Neural crest cell (in vitro differentiated cells): Measurements from ENCODE around the gene PCP2. TPM values are rescaled to one million over a fixed set of nuclear protein-coding genes. Genes with fewer than 3 reads are reported as not detected.

Experiments
- DNase-seq: peaks from one replicate; pipeline ENCODE4 v3.0.0; 2021; ENCODE audit warnings: low read depth, mixed read lengths, low spot score
- H3K27ac Mint-ChIP-seq: one replicate; pipeline ENCODE4 v1.8.0; 2021; ENCODE audit warnings: mild to moderate bottlenecking, mixed read lengths; ENCODE audit not compliant: unreplicated experiment
- H3K27me3 Mint-ChIP-seq: 2 replicates; pipeline ENCODE4 v1.8.0; 2021; ENCODE audit warnings: low read depth, mild to moderate bottlenecking, mixed read lengths
- H3K36me3 Mint-ChIP-seq: 2 replicates; pipeline ENCODE4 v1.8.0; 2021; ENCODE audit warnings: low read depth, mild to moderate bottlenecking, mixed read lengths
- H3K4me1 Mint-ChIP-seq: 2 replicates; pipeline ENCODE4 v1.8.0; 2021; ENCODE audit warnings: mixed read lengths
- H3K4me3 Mint-ChIP-seq: one replicate; pipeline ENCODE4 v1.8.0; 2021; ENCODE audit warnings: mild to moderate bottlenecking, mixed read lengths
- H3K9me3 Mint-ChIP-seq: 2 replicates; pipeline ENCODE4 v1.8.0; 2021; ENCODE audit warnings: mixed read lengths
- microRNA-seq: library from miRNA; unstranded; fragments of <30 nt; microRNA quantifications from one replicate; pipeline ENCODE4, GENCODE V29; 2020
- total RNA-seq: library from RNA; stranded (reverse); gene quantifications from 2 replicates; pipeline ENCODE4 v1.2.1, GENCODE V29; 2021
- TF ChIP-seq, protein P1 (sequence below): fragments of 200-600 bp; sonication (generic); conservative IDR thresholded peaks from 2 replicates; pipeline ENCODE4 v1.5.0; 2021; ENCODE audit warnings: antibody characterized with exemption, mild to moderate bottlenecking

The PCP2 gene
- total RNA-seq, 1 donor from 2014 or later: not detected

DNA sequence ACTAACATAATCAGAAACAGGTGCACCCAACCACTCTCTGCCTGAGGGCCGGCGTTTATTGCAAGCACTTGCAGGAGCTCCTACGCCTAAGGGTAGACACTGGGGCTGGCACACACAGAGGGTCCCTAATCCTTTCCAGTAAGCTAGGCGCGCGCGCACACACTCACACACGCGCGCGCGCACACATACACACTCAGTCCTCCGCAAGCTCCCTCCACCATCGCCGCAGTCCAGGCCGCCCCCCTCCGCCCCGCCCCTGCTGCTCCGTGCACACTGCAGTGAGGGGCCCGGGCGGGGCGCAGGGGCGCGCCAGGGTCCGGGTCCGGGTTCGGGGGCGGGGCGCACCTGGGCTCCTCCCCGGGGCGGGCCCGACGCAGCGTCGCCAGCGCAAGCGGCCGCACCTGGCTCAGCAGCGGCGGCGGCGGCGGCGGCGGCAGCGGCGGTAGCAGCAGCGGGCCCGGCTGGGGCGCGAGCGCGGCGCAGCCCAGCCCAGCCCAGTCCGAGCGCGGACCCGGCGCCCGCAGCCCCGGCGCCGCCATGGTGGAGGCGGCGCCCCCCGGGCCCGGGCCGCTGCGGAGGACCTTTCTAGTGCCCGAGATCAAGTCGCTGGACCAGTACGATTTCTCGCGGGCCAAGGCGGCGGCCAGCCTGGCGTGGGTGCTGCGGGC, 37.9 kb downstream of the PCP2 start, which contains the start of gene CAMSAP3:
TSS of gene CAMSAP3 (plus strand) at position 398 of the 668 bp plus-strand sequence. CDS start at position 538, 140 bp downstream.
- peaks cover 61% of the 10 kb centered on the region for H3K27me3 Mint-ChIP-seq
- no peaks in the 10 kb centered on the region for H3K36me3 Mint-ChIP-seq
- H3K9me3 Mint-ChIP-seq: no peaks in the 10 kb centered on the region
- TF ChIP-seq, protein P1, sequence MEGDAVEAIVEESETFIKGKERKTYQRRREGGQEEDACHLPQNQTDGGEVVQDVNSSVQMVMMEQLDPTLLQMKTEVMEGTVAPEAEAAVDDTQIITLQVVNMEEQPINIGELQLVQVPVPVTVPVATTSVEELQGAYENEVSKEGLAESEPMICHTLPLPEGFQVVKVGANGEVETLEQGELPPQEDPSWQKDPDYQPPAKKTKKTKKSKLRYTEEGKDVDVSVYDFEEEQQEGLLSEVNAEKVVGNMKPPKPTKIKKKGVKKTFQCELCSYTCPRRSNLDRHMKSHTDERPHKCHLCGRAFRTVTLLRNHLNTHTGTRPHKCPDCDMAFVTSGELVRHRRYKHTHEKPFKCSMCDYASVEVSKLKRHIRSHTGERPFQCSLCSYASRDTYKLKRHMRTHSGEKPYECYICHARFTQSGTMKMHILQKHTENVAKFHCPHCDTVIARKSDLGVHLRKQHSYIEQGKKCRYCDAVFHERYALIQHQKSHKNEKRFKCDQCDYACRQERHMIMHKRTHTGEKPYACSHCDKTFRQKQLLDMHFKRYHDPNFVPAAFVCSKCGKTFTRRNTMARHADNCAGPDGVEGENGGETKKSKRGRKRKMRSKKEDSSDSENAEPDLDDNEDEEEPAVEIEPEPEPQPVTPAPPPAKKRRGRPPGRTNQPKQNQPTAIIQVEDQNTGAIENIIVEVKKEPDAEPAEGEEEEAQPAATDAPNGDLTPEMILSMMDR: no peak
- H3K4me3 Mint-ChIP-seq: peak within 1 kb of the TSS; percentile 85
- peaks cover 9% of the 10 kb centered on the region for H3K4me1 Mint-ChIP-seq
- no peak within 1 kb of the TSS for H3K27ac Mint-ChIP-seq
- peak; percentile 38 for DNase-seq

DNA sequence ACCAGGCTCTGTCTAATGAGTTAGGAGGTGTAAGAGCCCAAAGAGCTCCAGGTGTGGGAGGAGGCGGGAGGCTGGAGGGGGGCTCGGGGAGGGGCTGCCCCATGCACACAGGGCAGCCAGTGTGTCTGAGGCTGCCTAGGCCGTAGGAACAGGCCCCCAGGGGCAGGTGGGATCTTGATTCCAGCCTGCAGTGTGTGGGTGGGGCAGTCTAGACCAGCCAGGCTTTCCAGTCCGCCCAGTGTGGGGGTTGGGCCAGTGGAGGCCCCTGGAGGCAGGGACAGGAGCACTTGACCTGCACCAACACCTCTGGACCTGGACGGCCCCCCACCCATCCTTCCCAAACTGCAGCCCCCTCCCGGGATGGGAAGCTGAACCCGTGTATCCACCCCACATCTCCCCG, 43.3 kb downstream of the PCP2 start:
- H3K27me3 Mint-ChIP-seq: peaks cover 51% of the 10 kb centered on the region
- H3K4me3 Mint-ChIP-seq: no peak overlapping the region
- H3K9me3 Mint-ChIP-seq: no peaks in the 10 kb centered on the region
- H3K36me3 Mint-ChIP-seq: no peaks in the 10 kb centered on the region
- peaks cover 3% of the 10 kb centered on the region for H3K4me1 Mint-ChIP-seq
- TF ChIP-seq, protein P1: no peak
- H3K27ac Mint-ChIP-seq: no peak overlapping the region
- DNase-seq: no peak

DNA sequence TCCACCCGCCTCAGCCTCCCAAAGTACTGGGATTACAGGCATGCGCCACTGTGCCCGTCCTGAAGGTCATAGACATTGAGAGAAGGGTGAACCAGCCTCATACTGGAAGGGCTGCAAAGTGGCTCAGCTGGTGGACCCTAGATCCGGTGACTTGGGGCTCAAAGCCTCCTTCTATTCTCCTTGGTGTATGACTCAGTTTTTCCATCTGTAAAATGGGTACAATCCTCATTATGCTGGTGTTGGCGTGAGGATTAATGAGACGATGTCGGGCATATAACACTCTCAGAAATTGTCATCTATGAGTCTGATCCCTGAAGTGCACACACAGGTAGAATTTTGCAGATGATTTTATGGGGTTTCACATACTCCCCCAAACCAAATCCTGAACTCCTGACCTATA, 43.7 kb downstream of the PCP2 start:
- no peaks in the 10 kb centered on the region for H3K4me1 Mint-ChIP-seq
- TF ChIP-seq, protein P1: no peak
- no peaks in the 10 kb centered on the region for H3K9me3 Mint-ChIP-seq
- no peak overlapping the region for H3K27ac Mint-ChIP-seq
- no peaks in the 10 kb centered on the region for H3K36me3 Mint-ChIP-seq
- DNase-seq: no peak
- H3K27me3 Mint-ChIP-seq: peaks cover 51% of the 10 kb centered on the region
- no peak overlapping the region for H3K4me3 Mint-ChIP-seq

DNA sequence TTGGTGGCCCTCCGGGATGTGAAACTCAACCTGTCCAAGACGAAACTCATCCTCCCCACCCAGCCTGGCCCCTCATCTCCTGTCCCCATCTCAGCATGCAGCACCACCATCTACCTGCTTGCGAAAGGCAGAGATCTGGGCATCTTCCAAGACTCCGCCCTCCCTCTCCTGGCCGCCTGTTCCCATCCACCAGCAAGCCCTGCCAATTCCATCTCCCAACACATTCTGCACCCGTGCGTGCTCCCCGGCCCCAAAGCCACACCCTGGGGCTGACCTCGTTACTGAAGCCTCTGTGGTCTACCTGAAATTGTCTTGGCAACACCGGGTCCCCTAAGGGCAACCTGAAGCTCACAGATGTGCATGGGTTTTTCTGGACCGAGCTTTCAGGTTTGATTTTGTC, 51.1 kb downstream of the PCP2 start:
- TF ChIP-seq, protein P1: no peak
- no peak for DNase-seq
- no peak overlapping the region for H3K4me3 Mint-ChIP-seq
- H3K27me3 Mint-ChIP-seq: peaks cover 63% of the 10 kb centered on the region
- no peaks in the 10 kb centered on the region for H3K36me3 Mint-ChIP-seq
- no peaks in the 10 kb centered on the region for H3K4me1 Mint-ChIP-seq
- no peaks in the 10 kb centered on the region for H3K9me3 Mint-ChIP-seq
- H3K27ac Mint-ChIP-seq: no peak overlapping the region

Small RNAs within 50 kb of the gene (microRNA-seq; reads per million reads assigned to microRNA genes)
- not detected for gene MIR6792

Other genes starting within 250 kb of the PCP2 start
- gene PEX11G, start 144.7 kb downstream of the PCP2 start, total RNA-seq: 2.3 and 3.4 TPM in 2 replicates
- 75.6 and 76.2 TPM in 2 replicates for gene ZNF358, start 117.6 kb downstream of the PCP2 start, total RNA-seq
- gene MCOLN1, start 111.1 kb downstream of the PCP2 start, total RNA-seq: 24.4 and 26.7 TPM in 2 replicates
- 72.1 and 74.7 TPM in 2 replicates for gene PNPLA6, start 98.0 kb downstream of the PCP2 start, total RNA-seq
- 10.3 and 13.7 TPM in 2 replicates for gene CAMSAP3, start 37.9 kb downstream of the PCP2 start, total RNA-seq
- 47.0 and 47.8 TPM in 2 replicates for gene XAB2, start 4.2 kb downstream of the PCP2 start, total RNA-seq
- gene PET100, start 3.9 kb downstream of the PCP2 start, total RNA-seq: 141 and 165 TPM in 2 replicates
- 4.6 and 5.2 TPM in 2 replicates for gene STXBP2, start 3.4 kb upstream of the PCP2 start, total RNA-seq
- gene RETN, start 35.3 kb upstream of the PCP2 start, total RNA-seq: not detected in 2 replicates
- gene MCEMP1, start 43.4 kb upstream of the PCP2 start, total RNA-seq: not detected in 2 replicates
- 83.8 and 87.2 TPM in 2 replicates for gene TRAPPC5, start 47.1 kb upstream of the PCP2 start, total RNA-seq
- not detected in 2 replicates for gene FCER2, start 68.4 kb upstream of the PCP2 start, total RNA-seq
- not detected in 2 replicates for gene CLEC4G, start 98.4 kb upstream of the PCP2 start, total RNA-seq
- not detected in 2 replicates for gene CD209, start 113.8 kb upstream of the PCP2 start, total RNA-seq
- not detected in 2 replicates for gene CLEC4M, start 129.5 kb upstream of the PCP2 start, total RNA-seq
- 17.8 and 19.5 TPM in 2 replicates for gene EVI5L, start 196.5 kb upstream of the PCP2 start, total RNA-seq
- 20.9 and 21.8 TPM in 2 replicates for gene PRR36, start 240.7 kb upstream of the PCP2 start, total RNA-seq